Measurements from ENCODE around the gene ACP6. TPM values are rescaled to one million over a fixed set of nuclear protein-coding genes. Genes with fewer than 3 reads are reported as not detected.
A peak's percentile ranks its signal among the peaks of the same experiment; 100 is the strongest.

ACP6 gene
- total RNA-seq, 1 donor from 2014 or later: 19.2 TPM

- H3K36me3 Mint-ChIP-seq (ENCODE audit: low read depth, unreplicated experiment): no peaks in the 10 kb centered on the region
- H3K9me3 Mint-ChIP-seq (ENCODE audit: unreplicated experiment): no peaks in the 10 kb centered on the region
- TF ChIP-seq CTCF (IDR thresholded peaks at IDR 0.05; ENCODE audit: unreplicated experiment): no peak
- H3K4me1 Mint-ChIP-seq (ENCODE audit: unreplicated experiment): peaks cover 16% of the 10 kb centered on the region
- H3K4me3 Mint-ChIP-seq (ENCODE audit: unreplicated experiment): peak overlapping the region; percentile 90
- peak; percentile 55 for DNase-seq (ENCODE audit: low spot score)
- no peak overlapping the region for H3K27ac Mint-ChIP-seq (ENCODE audit: unreplicated experiment)
- peaks cover 2% of the 10 kb centered on the region for H3K27me3 Mint-ChIP-seq (ENCODE audit: unreplicated experiment)
These were observed 630 bp downstream of the ACP6 start for GRCh38 chr1:147669469-147670318.

GRCh38 chr1:147665521-147665920 is 4.8 kb downstream of the ACP6 start:
- Mint-ChIP-seq H3K9me3 (ENCODE audit: unreplicated experiment) (no peaks in the 10 kb centered on the region), H3K27me3 (ENCODE audit: unreplicated experiment) (no peaks in the 10 kb centered on the region), H3K36me3 (ENCODE audit: low read depth, unreplicated experiment) (peaks cover 18% of the 10 kb centered on the region), H3K4me1 (ENCODE audit: unreplicated experiment) (peaks cover 12% of the 10 kb centered on the region), H3K4me3 (ENCODE audit: unreplicated experiment) (no peak overlapping the region), H3K27ac (ENCODE audit: unreplicated experiment) (peak overlapping the region; percentile 37)
- TF ChIP-seq CTCF (IDR thresholded peaks at IDR 0.05; ENCODE audit: unreplicated experiment): peak; percentile 63
- peak; percentile 27 for DNase-seq (ENCODE audit: low spot score)

GRCh38 chr1:147664206-147664605 is 6.1 kb downstream of the ACP6 start:
- Mint-ChIP-seq H3K27me3 (ENCODE audit: unreplicated experiment) (no peaks in the 10 kb centered on the region), H3K36me3 (ENCODE audit: low read depth, unreplicated experiment) (peaks cover 18% of the 10 kb centered on the region), H3K4me1 (ENCODE audit: unreplicated experiment) (peaks cover 9% of the 10 kb centered on the region), H3K9me3 (ENCODE audit: unreplicated experiment) (no peaks in the 10 kb centered on the region), H3K4me3 (ENCODE audit: unreplicated experiment) (peak overlapping the region; percentile 3), H3K27ac (ENCODE audit: unreplicated experiment) (no peak overlapping the region)
- no peak for DNase-seq (ENCODE audit: low spot score)
- no peak for TF ChIP-seq CTCF (IDR thresholded peaks at IDR 0.05; ENCODE audit: unreplicated experiment)

- Mint-ChIP-seq H3K27me3 (ENCODE audit: unreplicated experiment) (peaks cover 2% of the 10 kb centered on the region), H3K9me3 (ENCODE audit: unreplicated experiment) (no peaks in the 10 kb centered on the region), H3K4me1 (ENCODE audit: unreplicated experiment) (no peaks in the 10 kb centered on the region), H3K36me3 (ENCODE audit: low read depth, unreplicated experiment) (peaks cover 11% of the 10 kb centered on the region), H3K27ac (ENCODE audit: unreplicated experiment) (no peak overlapping the region), H3K4me3 (ENCODE audit: unreplicated experiment) (no peak overlapping the region)
- DNase-seq (ENCODE audit: low spot score): no peak
- no peak for TF ChIP-seq CTCF (IDR thresholded peaks at IDR 0.05; ENCODE audit: unreplicated experiment)
These were observed 15.8 kb downstream of the ACP6 start for GRCh38 chr1:147654511-147654910.

- TF ChIP-seq CTCF (IDR thresholded peaks at IDR 0.05; ENCODE audit: unreplicated experiment): no peak
- Mint-ChIP-seq H3K27ac (ENCODE audit: unreplicated experiment) (no peak overlapping the region), H3K4me3 (ENCODE audit: unreplicated experiment) (no peak overlapping the region), H3K4me1 (ENCODE audit: unreplicated experiment) (no peaks in the 10 kb centered on the region), H3K9me3 (ENCODE audit: unreplicated experiment) (no peaks in the 10 kb centered on the region), H3K27me3 (ENCODE audit: unreplicated experiment) (no peaks in the 10 kb centered on the region), H3K36me3 (ENCODE audit: low read depth, unreplicated experiment) (peaks cover 16% of the 10 kb centered on the region)
- no peak for DNase-seq (ENCODE audit: low spot score)
These were observed 18.0 kb downstream of the ACP6 start for GRCh38 chr1:147652306-147652705.
